Trophoblast cell (in vitro differentiated cells and primary cell): Measurements from ENCODE around the gene ZBTB7C.
A peak's percentile ranks its signal among the peaks of the same experiment; 100 is the strongest.

Experiments used
- DNase-seq, 2 donors: peaks; one replicate each; pipeline ENCODE4 v3.0.0-alpha.2; 2016
- H2AFZ ChIP-seq: 2 replicates; pipeline ENCODE4 v1.6.1; 2013; ENCODE audit warnings: low read length, moderate library complexity, mild to moderate bottlenecking; ENCODE audit not compliant: insufficient read depth, poor library complexity
- H2AK5ac ChIP-seq: 2 replicates; pipeline ENCODE4 v1.6.1; 2013; ENCODE audit warnings: mild to moderate bottlenecking, low read length
- H2BK120ac ChIP-seq: 2 replicates; pipeline ENCODE4 v1.6.1; 2013; ENCODE audit warnings: low read length, mild to moderate bottlenecking, moderate library complexity; ENCODE audit not compliant: insufficient read depth, poor library complexity
- H2BK12ac ChIP-seq: 2 replicates; pipeline ENCODE4 v1.6.1; 2013; ENCODE audit warnings: mild to moderate bottlenecking, low read length, moderate library complexity
- H2BK5ac ChIP-seq: 2 replicates; pipeline ENCODE4 v1.6.1; 2013; ENCODE audit warnings: low read length, low read depth, moderate library complexity, mild to moderate bottlenecking; ENCODE audit not compliant: poor library complexity
- H3K14ac ChIP-seq: 2 replicates; pipeline ENCODE4 v1.6.1; 2013; ENCODE audit warnings: mild to moderate bottlenecking, low read length
- H3K18ac ChIP-seq: 2 replicates; pipeline ENCODE4 v1.6.1; 2013; ENCODE audit warnings: mild to moderate bottlenecking, low read length
- H3K23ac ChIP-seq: 2 replicates; pipeline ENCODE4 v1.6.1; 2013; ENCODE audit warnings: low read length
- H3K27ac ChIP-seq: 2 replicates; pipeline ENCODE4 v1.5.1; 2013; ENCODE audit warnings: low read depth, mild to moderate bottlenecking, inconsistent platforms, low read length, moderate library complexity
- H3K27me3 ChIP-seq: 2 replicates; pipeline ENCODE4 v1.6.1; 2013; ENCODE audit warnings: inconsistent platforms, mild to moderate bottlenecking, low read length, moderate library complexity; ENCODE audit not compliant: insufficient read depth
- H3K36me3 ChIP-seq, 2 experiments: 1 replicate in 1 of 2; 2 replicates in 1 of 2; pipeline ENCODE4 v1.6.1; 2013; ENCODE audit warnings: low read length in 2 of 2, mild to moderate bottlenecking in 2 of 2, moderate library complexity in 1 of 2; ENCODE audit not compliant: insufficient read depth in 2 of 2, control insufficient read depth in 1 of 2
- H3K4ac ChIP-seq: 2 replicates; pipeline ENCODE4 v1.6.1; 2013; ENCODE audit warnings: low read depth, mild to moderate bottlenecking, low read length, moderate library complexity
- H3K4me1 ChIP-seq, 2 experiments: 1 replicate in 1 of 2; 2 replicates in 1 of 2; pipeline ENCODE4 v1.6.1; 2013; ENCODE audit warnings: low read length in 2 of 2, mild to moderate bottlenecking in 2 of 2, moderate library complexity in 1 of 2; ENCODE audit not compliant: insufficient read depth in 2 of 2, control insufficient read depth in 1 of 2
- H3K4me2 ChIP-seq: 2 replicates; pipeline ENCODE4 v1.6.1; 2013; ENCODE audit warnings: inconsistent platforms, mild to moderate bottlenecking, low read length, moderate library complexity
- H3K4me3 ChIP-seq: 2 replicates; pipeline ENCODE4 v1.5.1; 2013; ENCODE audit warnings: mild to moderate bottlenecking, low read depth, low read length, inconsistent platforms
- H3K79me1 ChIP-seq: one replicate; pipeline ENCODE4 v1.6.1; 2013; ENCODE audit warnings: low read length
- H3K79me2 ChIP-seq: 2 replicates; pipeline ENCODE4 v1.6.1; 2013; ENCODE audit warnings: low read length, mild to moderate bottlenecking; ENCODE audit not compliant: control insufficient read depth, insufficient read depth, poor library complexity
- H3K9ac ChIP-seq: 2 replicates; pipeline ENCODE4 v1.6.1; 2013; ENCODE audit warnings: mild to moderate bottlenecking, low read length
- H3K9me3 ChIP-seq: 2 replicates; pipeline ENCODE4 v1.6.1; 2013; ENCODE audit warnings: low read depth, mild to moderate bottlenecking, control low read depth, inconsistent platforms, low read length; ENCODE audit not compliant: insufficient read depth
- H4K12ac ChIP-seq: 2 replicates; pipeline ENCODE4 v1.6.1; 2013; ENCODE audit warnings: low read depth, mild to moderate bottlenecking, low read length, moderate library complexity
- H4K8ac ChIP-seq: 2 replicates; pipeline ENCODE4 v1.6.1; 2013; ENCODE audit warnings: low read depth, mild to moderate bottlenecking, low read length, moderate library complexity
- H4K91ac ChIP-seq: one replicate; pipeline ENCODE4 v1.6.1; 2013; ENCODE audit warnings: low read depth, mild to moderate bottlenecking, low read length, moderate library complexity
- WGBS: extraction: QIAGEN DNeasy Blood & Tissue Kit; methylation state at CpG from one replicate; pipeline ENCODE4 v1.1.7; 2013; ENCODE audit warnings: missing lambda C conversion rate; ENCODE audit not compliant: insufficient read length, insufficient coverage; ENCODE audit errors: extremely low coverage; 5-methylcytosine and 5-hydroxymethylcytosine counted together

ZBTB7C gene

DNA sequence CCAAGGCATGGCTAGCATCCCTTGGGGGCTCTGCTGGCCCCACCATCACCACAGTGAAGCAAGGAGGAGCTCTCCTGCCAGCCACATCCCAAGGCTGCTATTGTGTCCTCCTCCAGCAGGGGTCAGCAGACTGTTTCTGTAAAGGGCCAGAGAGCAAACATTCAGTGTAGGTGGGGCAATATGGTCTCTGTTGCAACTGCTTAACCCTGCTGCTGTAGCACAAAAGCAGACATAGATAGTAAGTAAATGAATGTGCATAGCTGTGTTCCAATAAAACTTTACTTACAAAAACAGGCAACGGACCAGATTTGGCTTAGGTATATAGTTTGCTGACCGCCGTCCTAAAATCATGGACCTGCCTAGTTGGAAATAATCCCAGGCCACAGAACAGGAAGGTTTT is 36.4 kb upstream of the ZBTB7C start:
- Histone ChIP-seq H3K23ac (no peak overlapping the region), H2BK120ac (no peak overlapping the region), H3K79me1 (no peaks in the 10 kb centered on the region), H2BK12ac (no peak overlapping the region), H3K9ac (no peak overlapping the region), H3K4me3 (no peak overlapping the region), H3K4me1 (no peaks in the 10 kb centered on the region), H2AK5ac (no peak overlapping the region), H3K4me2 (no peak overlapping the region), H2BK5ac (no peak overlapping the region), H3K27ac (no peak overlapping the region), H3K18ac (no peak overlapping the region), H4K12ac (no peak overlapping the region), H3K14ac (no peak overlapping the region), H4K8ac (no peak overlapping the region), H3K79me2 (no peaks in the 10 kb centered on the region), H3K27me3 (no peaks in the 10 kb centered on the region), H3K4ac (no peak overlapping the region), H3K9me3 (no peaks in the 10 kb centered on the region), H4K91ac (no peak overlapping the region), H3K36me3 (no peaks in the 10 kb centered on the region), H2AFZ (no peak overlapping the region)
- DNase-seq: peak; percentile 81 to 97
- WGBS: no CpG with 5 or more reads among the region's 3 CpGs

DNA sequence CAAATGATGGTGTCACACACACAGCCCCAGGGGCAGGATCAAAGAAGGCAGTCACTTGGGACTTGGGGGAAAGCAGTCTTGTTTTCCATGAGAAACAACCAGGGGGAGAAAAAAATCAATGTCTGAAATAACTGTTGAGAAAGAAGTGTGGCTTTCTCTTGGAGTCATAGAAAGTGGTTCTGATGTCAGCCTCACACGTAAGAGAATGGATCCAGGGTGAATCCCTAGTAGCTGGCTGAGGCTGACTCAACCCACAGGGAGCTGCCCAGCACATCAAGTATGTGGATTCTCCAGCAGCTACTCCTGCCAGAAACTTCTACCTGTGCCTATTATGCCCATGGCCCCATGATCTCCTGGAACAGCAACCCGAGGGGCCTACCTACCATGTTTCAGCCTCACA is 33.6 kb upstream of the ZBTB7C start:
- DNase-seq: no peak
- H2BK12ac ChIP-seq: no peak overlapping the region
- H3K9me3 ChIP-seq: no peaks in the 10 kb centered on the region
- H2BK120ac ChIP-seq: no peak overlapping the region
- no peak overlapping the region for H2AK5ac ChIP-seq
- H3K4me1 ChIP-seq: no peaks in the 10 kb centered on the region
- no peak overlapping the region for H3K23ac ChIP-seq
- no peak overlapping the region for H4K91ac ChIP-seq
- no peak overlapping the region for H3K18ac ChIP-seq
- no peak overlapping the region for H3K9ac ChIP-seq
- no peak overlapping the region for H3K14ac ChIP-seq
- H3K4me2 ChIP-seq: no peak overlapping the region
- H3K4me3 ChIP-seq: no peak overlapping the region
- H3K79me1 ChIP-seq: no peaks in the 10 kb centered on the region
- no peak overlapping the region for H2AFZ ChIP-seq
- no peak overlapping the region for H3K4ac ChIP-seq
- H3K79me2 ChIP-seq: no peaks in the 10 kb centered on the region
- H3K36me3 ChIP-seq: no peaks in the 10 kb centered on the region
- H4K8ac ChIP-seq: no peak overlapping the region
- H3K27ac ChIP-seq: no peak overlapping the region
- no CpG with 5 or more reads among the region's 2 CpGs for WGBS
- no peaks in the 10 kb centered on the region for H3K27me3 ChIP-seq
- no peak overlapping the region for H4K12ac ChIP-seq
- no peak overlapping the region for H2BK5ac ChIP-seq

DNA sequence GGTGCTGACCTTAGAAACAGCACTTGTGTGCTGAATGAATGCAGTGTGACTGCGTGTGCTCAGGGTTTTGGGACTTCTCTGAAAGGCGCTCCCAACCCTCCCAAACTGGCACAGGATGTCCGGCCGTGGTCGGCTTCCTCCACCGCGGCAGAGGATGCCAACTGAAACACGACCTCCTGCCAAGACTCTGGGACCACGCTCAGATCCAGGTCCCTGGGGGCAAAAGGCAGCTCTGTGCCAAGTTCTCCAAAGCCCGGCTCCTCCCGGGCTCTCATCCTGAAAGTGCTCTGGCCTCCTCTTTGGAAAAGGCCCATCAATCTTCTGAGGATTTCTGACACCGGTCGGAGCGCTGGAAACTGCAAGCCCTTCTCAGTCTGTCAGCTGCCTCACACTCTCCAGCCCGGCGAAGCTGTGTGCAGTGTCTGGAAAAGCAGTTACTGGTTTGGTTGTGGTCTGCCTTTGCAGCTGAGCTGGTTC is 32.3 kb upstream of the ZBTB7C start:
- Histone ChIP-seq H2AFZ (no peak overlapping the region), H2BK120ac (no peak overlapping the region), H3K4me2 (no peak overlapping the region), H3K27me3 (no peaks in the 10 kb centered on the region), H3K9me3 (no peaks in the 10 kb centered on the region), H3K79me2 (no peaks in the 10 kb centered on the region), H4K8ac (no peak overlapping the region), H3K4me1 (no peaks in the 10 kb centered on the region), H3K79me1 (no peaks in the 10 kb centered on the region), H3K18ac (no peak overlapping the region), H2BK5ac (no peak overlapping the region), H3K36me3 (no peaks in the 10 kb centered on the region), H3K23ac (no peak overlapping the region), H3K4ac (no peak overlapping the region), H2AK5ac (no peak overlapping the region), H3K4me3 (no peak overlapping the region), H3K14ac (no peak overlapping the region), H2BK12ac (no peak overlapping the region), H3K9ac (no peak overlapping the region), H4K91ac (no peak overlapping the region), H4K12ac (no peak overlapping the region), H3K27ac (no peak overlapping the region)
- no CpG with 5 or more reads among the region's 16 CpGs for WGBS
- DNase-seq: no peak

DNA sequence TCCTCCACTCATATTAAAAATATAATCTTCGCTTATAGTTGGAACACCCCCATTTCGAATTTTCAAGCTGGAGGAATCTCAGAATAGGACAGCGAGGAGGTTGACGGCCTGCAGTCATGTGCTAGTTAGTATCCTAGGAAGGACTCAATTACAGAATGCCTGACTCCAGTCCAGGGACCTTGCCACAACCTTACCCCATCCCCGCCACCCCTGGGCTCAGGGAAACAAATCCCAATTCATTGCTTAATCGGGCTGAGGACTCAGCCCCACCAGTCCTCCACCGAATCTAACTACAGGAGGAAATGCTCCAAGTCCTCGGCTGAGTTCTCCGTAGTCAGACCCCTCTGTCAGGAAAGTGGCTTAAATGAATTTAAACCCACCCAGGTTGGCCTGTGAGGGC is 31.7 kb upstream of the ZBTB7C start:
- Histone ChIP-seq H3K14ac (no peak overlapping the region), H3K9me3 (no peaks in the 10 kb centered on the region), H3K79me2 (no peaks in the 10 kb centered on the region)

More for the DNA sequence above, 31.7 kb upstream of the ZBTB7C start:
- H3K23ac ChIP-seq: no peak overlapping the region
- no peak overlapping the region for H2AFZ ChIP-seq
- no peaks in the 10 kb centered on the region for H3K36me3 ChIP-seq
- H3K4me1 ChIP-seq: no peaks in the 10 kb centered on the region
- no peak overlapping the region for H2BK12ac ChIP-seq
- no peak overlapping the region for H3K9ac ChIP-seq
- H4K12ac ChIP-seq: no peak overlapping the region
- H3K4me2 ChIP-seq: no peak overlapping the region
- DNase-seq: no peak
- H4K91ac ChIP-seq: no peak overlapping the region
- no peaks in the 10 kb centered on the region for H3K27me3 ChIP-seq
- H2AK5ac ChIP-seq: no peak overlapping the region
- H3K79me1 ChIP-seq: no peaks in the 10 kb centered on the region
- H3K18ac ChIP-seq: no peak overlapping the region
- no peak overlapping the region for H3K4ac ChIP-seq
- H3K4me3 ChIP-seq: no peak overlapping the region
- no peak overlapping the region for H2BK120ac ChIP-seq
- no peak overlapping the region for H4K8ac ChIP-seq
- H2BK5ac ChIP-seq: no peak overlapping the region
- no CpG with 5 or more reads among the region's 9 CpGs for WGBS
- no peak overlapping the region for H3K27ac ChIP-seq
